Glutamatergic neuron (in vitro differentiated cells): ENCODE measurements around the gene PPIF. TPM values are rescaled to one million over a fixed set of nuclear protein-coding genes. Genes with fewer than 3 reads are reported as not detected.
A peak's percentile ranks its signal among the peaks of the same experiment; 100 is the strongest.

Experiments
- DNase-seq: peaks from one replicate; pipeline ENCODE4 v3.0.0; 2022
- H3K27ac Mint-ChIP-seq: one replicate; pipeline ENCODE4 v1.8.0; 2020; ENCODE audit warnings: mild to moderate bottlenecking, mixed read lengths, inconsistent platforms; ENCODE audit not compliant: unreplicated experiment
- H3K27me3 Mint-ChIP-seq: one replicate; pipeline ENCODE4 v1.8.0; 2020; ENCODE audit warnings: mild to moderate bottlenecking, moderate library complexity, mixed read lengths, inconsistent platforms; ENCODE audit not compliant: unreplicated experiment
- H3K36me3 Mint-ChIP-seq: one replicate; pipeline ENCODE4 v1.8.0; 2020; ENCODE audit warnings: mild to moderate bottlenecking, mixed read lengths, inconsistent platforms; ENCODE audit not compliant: unreplicated experiment
- H3K4me1 Mint-ChIP-seq: one replicate; pipeline ENCODE4 v1.8.0; 2020; ENCODE audit warnings: mild to moderate bottlenecking, low read depth, mixed read lengths, inconsistent platforms; ENCODE audit not compliant: unreplicated experiment
- H3K4me3 Mint-ChIP-seq: one replicate; pipeline ENCODE4 v1.8.0; 2020; ENCODE audit warnings: mild to moderate bottlenecking, mixed read lengths, inconsistent platforms; ENCODE audit not compliant: unreplicated experiment
- H3K9me3 Mint-ChIP-seq: one replicate; pipeline ENCODE4 v1.8.0; 2020; ENCODE audit warnings: mild to moderate bottlenecking, moderate library complexity, mixed read lengths, inconsistent platforms; ENCODE audit not compliant: unreplicated experiment
- total RNA-seq: library from RNA; stranded (reverse); fragmentation: NEBNext Ultra II Directional; extraction: Animal tissue kit (Norgen Biotek cat#: 25700); gene quantifications from one replicate; pipeline ENCODE4 v1.2.1, GENCODE V29; 2021; ENCODE audit not compliant: unreplicated experiment
- TF ChIP-seq, protein P1 (sequence below): fragments of 200-600 bp; sonication (generic); IDR thresholded peaks from one replicate; pipeline ENCODE4 v1.5.0; 2021; ENCODE audit not compliant: partially characterized antibody, unreplicated experiment

PPIF gene
- total RNA-seq, 1 donor from 2014 or later: 24.2 TPM

DNA sequence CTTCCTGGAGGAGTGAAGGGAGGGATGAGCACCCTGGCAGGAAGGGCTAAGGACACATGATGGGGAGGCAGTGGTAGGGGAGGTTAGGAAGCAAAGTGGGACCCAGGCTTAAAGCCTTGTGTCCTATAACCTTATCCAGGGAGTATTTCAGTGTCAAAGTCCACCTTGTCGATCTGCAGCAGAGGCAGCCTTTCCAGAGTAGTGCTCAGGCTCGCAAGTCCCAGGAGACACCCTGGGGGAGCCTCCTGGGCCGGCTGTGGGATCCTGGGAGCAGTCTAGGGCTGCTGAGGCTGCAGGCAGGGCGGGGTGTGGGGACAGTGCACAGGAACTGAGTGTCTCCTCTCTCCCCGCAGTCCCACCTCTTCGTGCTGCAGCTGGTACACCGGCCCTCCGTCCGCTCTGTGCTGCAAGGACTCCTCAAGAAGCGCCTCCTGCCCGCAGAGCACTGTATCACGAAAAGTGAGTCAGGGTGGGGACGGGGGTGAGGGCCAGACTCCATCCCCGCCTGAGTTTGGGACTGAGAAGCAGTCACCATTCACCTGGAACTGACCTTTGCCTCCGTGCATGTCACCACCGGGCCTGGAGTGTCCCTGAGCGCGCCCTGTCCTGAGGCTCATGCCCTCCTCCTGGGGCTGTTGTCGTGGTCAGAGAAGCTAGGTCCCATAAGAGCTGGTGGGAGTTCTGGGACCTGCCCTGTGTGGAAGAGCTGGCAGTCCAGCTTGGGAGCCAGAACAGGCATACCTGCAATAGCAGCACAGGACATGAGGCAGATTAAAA, 45.3 kb upstream of the PPIF start:
- H3K27me3 Mint-ChIP-seq: peaks cover 26% of the 10 kb centered on the region
- peak overlapping the region; percentile 67 for H3K27ac Mint-ChIP-seq
- no peak overlapping the region for H3K4me3 Mint-ChIP-seq
- no peaks in the 10 kb centered on the region for H3K4me1 Mint-ChIP-seq
- H3K36me3 Mint-ChIP-seq: no peaks in the 10 kb centered on the region
- DNase-seq: no peak
- H3K9me3 Mint-ChIP-seq: peaks cover 24% of the 10 kb centered on the region
- TF ChIP-seq, protein P1, sequence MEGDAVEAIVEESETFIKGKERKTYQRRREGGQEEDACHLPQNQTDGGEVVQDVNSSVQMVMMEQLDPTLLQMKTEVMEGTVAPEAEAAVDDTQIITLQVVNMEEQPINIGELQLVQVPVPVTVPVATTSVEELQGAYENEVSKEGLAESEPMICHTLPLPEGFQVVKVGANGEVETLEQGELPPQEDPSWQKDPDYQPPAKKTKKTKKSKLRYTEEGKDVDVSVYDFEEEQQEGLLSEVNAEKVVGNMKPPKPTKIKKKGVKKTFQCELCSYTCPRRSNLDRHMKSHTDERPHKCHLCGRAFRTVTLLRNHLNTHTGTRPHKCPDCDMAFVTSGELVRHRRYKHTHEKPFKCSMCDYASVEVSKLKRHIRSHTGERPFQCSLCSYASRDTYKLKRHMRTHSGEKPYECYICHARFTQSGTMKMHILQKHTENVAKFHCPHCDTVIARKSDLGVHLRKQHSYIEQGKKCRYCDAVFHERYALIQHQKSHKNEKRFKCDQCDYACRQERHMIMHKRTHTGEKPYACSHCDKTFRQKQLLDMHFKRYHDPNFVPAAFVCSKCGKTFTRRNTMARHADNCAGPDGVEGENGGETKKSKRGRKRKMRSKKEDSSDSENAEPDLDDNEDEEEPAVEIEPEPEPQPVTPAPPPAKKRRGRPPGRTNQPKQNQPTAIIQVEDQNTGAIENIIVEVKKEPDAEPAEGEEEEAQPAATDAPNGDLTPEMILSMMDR: no peak

DNA sequence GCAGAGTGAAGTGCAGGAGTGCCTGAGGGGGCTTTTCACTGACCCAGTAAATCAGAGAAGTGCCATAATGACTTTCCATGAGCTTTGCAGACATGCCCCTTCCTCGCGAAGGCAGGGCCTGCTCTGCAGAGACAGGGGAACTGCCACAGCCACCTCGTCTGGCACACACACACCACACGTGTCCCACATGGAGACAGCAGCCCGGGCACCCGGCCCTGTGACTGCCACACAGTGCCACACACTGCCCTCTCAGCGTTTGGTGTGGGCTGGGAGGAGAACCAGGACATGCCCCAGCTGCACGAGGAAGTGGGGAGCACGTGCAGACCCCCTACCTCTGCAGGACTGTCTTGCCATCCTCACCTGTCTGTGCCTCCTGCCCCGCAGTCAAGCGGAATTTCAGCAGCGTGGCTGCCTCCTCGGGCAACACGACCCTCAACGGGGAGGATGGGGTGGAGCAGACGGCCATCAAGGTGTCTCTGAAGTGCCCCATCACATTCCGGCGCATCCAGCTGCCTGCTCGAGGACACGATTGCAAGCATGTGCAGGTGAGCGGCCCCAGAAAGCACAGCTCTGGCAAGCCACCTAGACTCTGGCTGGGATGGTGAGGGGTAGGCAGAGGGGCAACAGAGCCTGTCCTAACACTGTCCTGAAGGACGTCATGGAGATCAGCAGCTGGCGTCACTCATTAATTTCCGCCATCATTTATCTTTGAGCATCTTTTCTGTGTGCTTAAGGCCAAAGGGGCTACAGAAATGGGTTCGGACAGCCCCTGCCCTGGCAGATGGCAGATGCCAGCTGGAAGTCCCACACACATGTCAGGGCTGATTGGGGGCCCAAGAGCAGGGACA, 43.4 kb upstream of the PPIF start:
- peaks cover 28% of the 10 kb centered on the region for H3K27me3 Mint-ChIP-seq
- peaks cover 5% of the 10 kb centered on the region for H3K36me3 Mint-ChIP-seq
- no peak overlapping the region for H3K4me3 Mint-ChIP-seq
- no peaks in the 10 kb centered on the region for H3K4me1 Mint-ChIP-seq
- TF ChIP-seq, protein P1: no peak
- H3K27ac Mint-ChIP-seq: peak overlapping the region; percentile 28
- H3K9me3 Mint-ChIP-seq: peaks cover 25% of the 10 kb centered on the region
- DNase-seq: no peak

DNA sequence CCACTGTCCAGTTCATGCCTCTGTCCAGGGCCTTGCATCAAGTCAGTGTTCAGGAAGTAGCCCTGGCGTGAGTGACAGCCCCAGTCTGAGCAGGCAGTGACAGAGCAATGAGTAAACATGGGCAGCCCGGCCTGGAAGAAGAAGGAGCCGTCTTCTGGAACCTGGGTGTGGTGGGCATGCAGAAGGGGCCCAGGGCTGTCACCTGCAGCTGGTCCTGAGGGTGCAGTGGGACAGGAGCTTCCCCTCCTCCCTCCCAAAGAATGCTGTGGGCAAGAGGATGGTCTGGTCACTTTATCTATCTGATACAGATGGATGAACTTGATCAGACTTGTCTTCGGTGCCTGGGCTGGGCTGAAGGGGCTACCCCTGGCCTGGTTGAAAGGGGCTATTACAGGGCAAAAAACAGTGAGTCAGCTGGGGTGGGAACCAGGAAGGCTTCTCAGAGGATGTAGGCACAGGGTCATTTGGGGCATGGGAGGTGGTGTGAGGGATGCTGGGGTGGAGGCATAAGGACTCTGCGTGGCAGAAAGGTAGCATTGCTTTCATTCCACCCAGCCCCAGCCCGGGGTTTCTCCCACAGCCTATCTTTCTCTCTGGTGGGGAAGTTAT, 42.7 kb upstream of the PPIF start:
- peaks cover 32% of the 10 kb centered on the region for H3K27me3 Mint-ChIP-seq
- peaks cover 5% of the 10 kb centered on the region for H3K36me3 Mint-ChIP-seq
- H3K4me3 Mint-ChIP-seq: no peak overlapping the region
- TF ChIP-seq, protein P1: no peak
- H3K9me3 Mint-ChIP-seq: peaks cover 24% of the 10 kb centered on the region
- H3K4me1 Mint-ChIP-seq: peaks cover 2% of the 10 kb centered on the region
- H3K27ac Mint-ChIP-seq: peak overlapping the region; percentile 45
- no peak for DNase-seq

DNA sequence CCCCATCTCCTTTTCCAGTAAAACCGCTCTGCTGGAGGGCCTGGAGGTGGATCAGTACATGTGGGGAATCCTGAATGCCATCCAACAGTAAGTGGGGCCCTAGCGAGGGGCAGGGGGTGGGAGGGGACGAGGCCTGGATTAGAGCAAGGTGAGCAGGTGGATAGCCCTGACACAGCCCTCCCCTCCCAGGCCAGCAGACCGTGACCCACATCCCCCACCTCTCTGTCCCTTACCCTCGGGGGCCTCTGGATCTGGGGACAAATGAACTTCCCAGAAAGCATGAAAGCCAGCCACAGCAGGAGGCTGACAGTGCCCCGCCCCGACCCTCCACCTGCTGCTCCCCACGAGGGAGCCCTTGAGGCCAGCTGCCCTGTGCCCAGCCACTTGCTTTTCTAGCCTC, 41.8 kb upstream of the PPIF start:
- H3K27me3 Mint-ChIP-seq: peaks cover 28% of the 10 kb centered on the region
- H3K4me3 Mint-ChIP-seq: no peak overlapping the region

More for the DNA sequence above, 41.8 kb upstream of the PPIF start:
- Mint-ChIP-seq H3K36me3 (peaks cover 5% of the 10 kb centered on the region), H3K27ac (no peak overlapping the region), H3K4me1 (peaks cover 2% of the 10 kb centered on the region), H3K9me3 (peaks cover 25% of the 10 kb centered on the region)
- TF ChIP-seq, protein P1: no peak
- no peak for DNase-seq
